GM12875 (cell line): ENCODE measurements around the gene PGM1.

Experiments
- H3K4me3 ChIP-seq: one replicate; pipeline ENCODE4 v1.5.1; 2011; ENCODE audit warnings: low read depth, low read length, control low read depth
- TF ChIP-seq, protein P1 (sequence below): IDR thresholded peaks from 2 replicates; pipeline ENCODE4 v1.5.1; 2011; ENCODE audit warnings: low read depth, mild to moderate bottlenecking, control low read depth, inconsistent platforms, low read length, moderate library complexity, borderline replicate concordance; ENCODE audit not compliant: insufficient read depth

PGM1 gene

DNA sequence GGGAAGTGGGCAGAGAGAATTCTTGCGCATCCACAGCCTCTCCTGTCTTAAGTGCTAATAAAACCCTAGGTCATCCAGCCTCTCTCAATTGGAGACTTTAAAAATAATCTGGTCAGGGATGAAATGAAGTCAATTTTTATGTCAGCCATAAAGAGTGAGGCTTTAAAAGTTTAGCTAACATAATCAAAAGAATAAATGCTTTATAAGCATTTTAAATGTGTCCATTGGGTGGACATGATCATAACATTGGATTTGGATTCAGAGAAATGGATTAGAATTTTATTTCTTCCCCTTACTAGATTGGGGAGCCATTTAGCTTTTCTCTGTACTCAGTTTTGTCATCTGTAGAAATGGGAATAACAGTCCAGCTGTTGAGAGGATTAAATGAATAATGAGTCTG is 55.5 kb downstream of the PGM1 start:
- no peak overlapping the region for H3K4me3 ChIP-seq
- TF ChIP-seq, protein P1, sequence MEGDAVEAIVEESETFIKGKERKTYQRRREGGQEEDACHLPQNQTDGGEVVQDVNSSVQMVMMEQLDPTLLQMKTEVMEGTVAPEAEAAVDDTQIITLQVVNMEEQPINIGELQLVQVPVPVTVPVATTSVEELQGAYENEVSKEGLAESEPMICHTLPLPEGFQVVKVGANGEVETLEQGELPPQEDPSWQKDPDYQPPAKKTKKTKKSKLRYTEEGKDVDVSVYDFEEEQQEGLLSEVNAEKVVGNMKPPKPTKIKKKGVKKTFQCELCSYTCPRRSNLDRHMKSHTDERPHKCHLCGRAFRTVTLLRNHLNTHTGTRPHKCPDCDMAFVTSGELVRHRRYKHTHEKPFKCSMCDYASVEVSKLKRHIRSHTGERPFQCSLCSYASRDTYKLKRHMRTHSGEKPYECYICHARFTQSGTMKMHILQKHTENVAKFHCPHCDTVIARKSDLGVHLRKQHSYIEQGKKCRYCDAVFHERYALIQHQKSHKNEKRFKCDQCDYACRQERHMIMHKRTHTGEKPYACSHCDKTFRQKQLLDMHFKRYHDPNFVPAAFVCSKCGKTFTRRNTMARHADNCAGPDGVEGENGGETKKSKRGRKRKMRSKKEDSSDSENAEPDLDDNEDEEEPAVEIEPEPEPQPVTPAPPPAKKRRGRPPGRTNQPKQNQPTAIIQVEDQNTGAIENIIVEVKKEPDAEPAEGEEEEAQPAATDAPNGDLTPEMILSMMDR = no peak

DNA sequence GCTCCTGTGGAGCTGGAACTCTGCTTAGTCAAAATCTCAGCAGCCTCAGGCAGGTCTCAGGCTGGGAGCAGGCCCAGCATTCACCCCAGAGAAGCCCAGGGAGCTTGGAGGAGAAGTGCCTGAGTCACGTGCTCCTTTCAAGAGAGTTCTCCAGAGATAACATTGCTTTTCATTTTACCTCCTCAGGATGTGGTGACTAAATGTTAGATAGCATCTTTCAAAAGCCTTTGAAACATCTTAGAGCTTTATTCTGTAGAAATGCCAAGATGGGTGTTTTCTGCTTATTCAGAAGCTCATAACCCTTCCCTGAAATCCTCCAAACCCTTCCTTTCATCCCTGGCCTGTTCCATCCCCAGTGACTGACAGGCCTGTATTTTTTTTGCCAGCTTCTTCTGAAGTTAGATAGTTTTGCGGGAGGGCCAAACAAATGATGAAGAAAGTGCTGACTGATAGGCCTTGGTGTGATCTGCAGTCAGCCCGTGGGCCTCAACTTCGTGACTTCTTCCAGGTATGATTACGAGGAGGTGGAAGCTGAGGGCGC is 58.0 kb downstream of the PGM1 start:
- TF ChIP-seq, protein P1 = no peak
- no peak overlapping the region for H3K4me3 ChIP-seq

DNA sequence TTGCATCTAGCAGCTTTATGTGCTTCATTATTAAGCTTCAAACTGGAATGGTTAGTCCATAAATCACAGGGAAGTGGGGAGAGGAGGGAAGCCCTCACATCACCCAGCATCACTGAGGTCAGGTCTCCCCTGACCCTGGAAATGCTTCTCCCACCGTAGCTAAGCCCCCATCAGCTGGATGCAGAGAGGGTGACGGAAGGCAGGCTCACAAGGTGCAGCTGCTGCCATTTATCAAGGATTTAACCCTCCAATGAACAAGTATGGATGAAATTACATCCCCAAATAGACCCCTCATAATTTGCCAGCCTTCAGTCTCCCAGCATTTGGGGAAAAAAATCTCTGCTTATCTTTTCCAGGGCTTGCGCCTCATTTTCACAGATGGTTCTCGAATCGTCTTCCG is 60.8 kb downstream of the PGM1 start:
- H3K4me3 ChIP-seq = no peak overlapping the region
- TF ChIP-seq, protein P1 = no peak

DNA sequence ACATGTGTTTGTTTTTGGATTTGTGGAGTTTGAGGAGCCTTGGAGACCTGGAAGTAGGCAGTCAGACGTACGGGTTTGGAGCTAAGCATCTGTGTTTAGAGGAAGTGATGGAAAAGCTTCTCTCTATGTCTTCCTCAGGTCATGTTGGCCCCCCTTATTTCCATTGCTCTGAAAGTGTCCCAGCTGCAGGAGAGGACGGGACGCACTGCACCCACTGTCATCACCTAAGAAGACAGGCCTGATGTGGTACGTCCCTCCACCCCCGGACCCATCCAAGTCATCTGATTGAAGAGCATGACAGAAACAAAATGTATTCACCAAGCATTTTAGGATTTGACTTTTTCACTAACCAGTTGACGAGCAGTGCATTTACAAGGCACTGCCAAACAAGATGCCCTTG is 66.2 kb downstream of the PGM1 start:
- TF ChIP-seq, protein P1 = no peak
- H3K4me3 ChIP-seq = no peak overlapping the region

DNA sequence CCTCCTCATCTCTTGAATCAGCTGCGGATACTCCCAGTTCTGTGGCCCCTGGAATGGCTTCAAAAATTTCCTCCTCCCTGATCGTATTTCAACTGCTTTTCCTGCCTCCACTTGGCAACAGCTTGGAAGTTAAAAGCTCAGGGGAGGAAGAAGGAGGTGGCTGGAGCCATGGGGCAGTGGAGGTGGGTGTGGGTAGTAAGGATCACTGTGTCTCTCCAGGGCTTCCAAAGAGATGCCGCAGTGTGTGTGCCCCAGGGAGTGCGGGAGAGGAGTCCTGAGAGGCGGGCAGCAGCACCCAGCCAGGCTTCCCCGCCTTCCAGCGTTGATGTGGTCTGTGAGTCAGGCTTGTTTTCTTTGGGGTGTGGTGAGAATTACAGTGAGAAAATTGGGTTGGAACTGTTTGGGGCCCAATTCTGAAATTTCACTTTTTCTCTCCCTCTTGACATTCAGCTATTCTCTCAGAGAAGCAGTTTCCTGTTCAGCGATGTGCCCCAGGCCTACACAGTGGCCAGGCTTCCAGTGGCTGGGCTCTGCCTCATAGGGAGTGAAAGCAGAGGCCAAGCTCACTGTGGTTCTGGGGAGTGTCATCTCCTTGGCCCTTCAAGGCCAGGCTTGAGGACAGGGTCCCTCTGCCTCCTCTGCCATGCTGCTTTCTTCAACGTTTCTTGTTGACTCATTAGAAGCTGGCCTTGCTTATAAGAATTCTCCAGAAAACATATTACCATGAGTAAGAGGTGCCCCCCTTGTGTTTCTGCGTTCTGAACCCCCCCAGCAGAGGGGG is 69.0 kb downstream of the PGM1 start:
- TF ChIP-seq, protein P1 = no peak
- no peak overlapping the region for H3K4me3 ChIP-seq

DNA sequence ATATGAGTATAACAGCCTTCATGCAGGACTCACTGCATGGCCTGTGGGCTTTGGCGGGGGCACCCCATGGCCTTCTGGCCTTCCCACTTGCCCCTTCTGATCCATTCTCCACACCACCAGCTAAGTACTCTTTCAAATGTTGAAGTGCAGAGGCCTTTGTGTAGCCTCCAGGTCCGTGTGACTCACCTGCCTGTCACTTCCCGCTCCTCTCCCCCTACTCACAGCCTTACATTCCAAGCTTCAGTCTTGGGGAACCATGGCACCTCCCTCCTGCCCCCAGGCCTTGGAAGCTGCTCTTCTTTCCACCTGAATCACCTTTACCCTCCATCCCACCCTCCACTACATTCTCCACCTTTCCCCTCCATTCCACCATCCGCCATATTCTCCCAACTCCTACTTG is 69.6 kb downstream of the PGM1 start:
- H3K4me3 ChIP-seq = no peak overlapping the region
- TF ChIP-seq, protein P1 = no peak

DNA sequence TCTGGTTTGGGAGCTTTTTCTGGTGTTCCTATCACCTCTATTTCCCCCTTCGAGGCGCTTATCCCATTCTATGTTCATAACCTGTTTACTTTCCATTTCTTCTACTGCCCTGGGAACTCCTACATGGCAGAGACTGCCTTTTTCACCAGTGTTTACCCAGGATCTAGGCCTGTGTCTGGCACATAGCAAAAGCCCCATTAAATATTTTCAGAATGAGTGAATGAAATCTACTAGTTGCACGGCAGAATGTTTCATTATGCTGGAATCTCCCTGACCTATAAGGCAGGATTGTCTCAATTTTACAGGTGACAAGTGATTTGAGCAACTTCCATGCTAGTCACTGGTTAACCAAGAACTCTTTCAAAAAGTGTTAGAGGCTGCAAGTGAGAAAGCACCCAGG is 70.1 kb downstream of the PGM1 start:
- no peak overlapping the region for H3K4me3 ChIP-seq
- TF ChIP-seq, protein P1 = no peak
